Muscle layer of duodenum (tissue), 2 donors: ENCODE data around the gene UVSSA.

Source experiments
- H3K27ac ChIP-seq: one replicate; pipeline ENCODE4 v1.7.0; 2013; ENCODE audit warnings: mild to moderate bottlenecking, low read length
- H3K27me3 ChIP-seq: one replicate; pipeline ENCODE4 v1.7.0; 2013; ENCODE audit warnings: low read depth, mild to moderate bottlenecking, control low read depth, low read length
- H3K36me3 ChIP-seq, 2 donors: one replicate each; pipeline ENCODE4 v1.7.0; 2013; ENCODE audit warnings: low read length in 2 of 2, control low read depth in 1 of 2, mild to moderate bottlenecking in 1 of 2; ENCODE audit not compliant: insufficient read depth in 2 of 2, control insufficient read depth in 1 of 2
- H3K4me1 ChIP-seq, 2 donors: one replicate each; pipeline ENCODE4 v1.7.0; 2013; ENCODE audit warnings: low read length in 2 of 2, mild to moderate bottlenecking in 2 of 2, control low read depth in 1 of 2, moderate library complexity in 1 of 2; ENCODE audit not compliant: insufficient read depth in 2 of 2, control insufficient read depth in 1 of 2
- H3K4me3 ChIP-seq, 2 donors: one replicate each; pipeline ENCODE4 v1.7.0; 2013; ENCODE audit warnings: low read length in 2 of 2, low read depth in 1 of 2, mild to moderate bottlenecking in 1 of 2
- H3K9me3 ChIP-seq, 2 donors: one replicate each; pipeline ENCODE4 v1.7.0; 2013; ENCODE audit warnings: low read length in 2 of 2, control low read depth in 1 of 2, mild to moderate bottlenecking in 1 of 2; ENCODE audit not compliant: control insufficient read depth in 1 of 2
- donor health status: healthy.

The UVSSA gene

DNA sequence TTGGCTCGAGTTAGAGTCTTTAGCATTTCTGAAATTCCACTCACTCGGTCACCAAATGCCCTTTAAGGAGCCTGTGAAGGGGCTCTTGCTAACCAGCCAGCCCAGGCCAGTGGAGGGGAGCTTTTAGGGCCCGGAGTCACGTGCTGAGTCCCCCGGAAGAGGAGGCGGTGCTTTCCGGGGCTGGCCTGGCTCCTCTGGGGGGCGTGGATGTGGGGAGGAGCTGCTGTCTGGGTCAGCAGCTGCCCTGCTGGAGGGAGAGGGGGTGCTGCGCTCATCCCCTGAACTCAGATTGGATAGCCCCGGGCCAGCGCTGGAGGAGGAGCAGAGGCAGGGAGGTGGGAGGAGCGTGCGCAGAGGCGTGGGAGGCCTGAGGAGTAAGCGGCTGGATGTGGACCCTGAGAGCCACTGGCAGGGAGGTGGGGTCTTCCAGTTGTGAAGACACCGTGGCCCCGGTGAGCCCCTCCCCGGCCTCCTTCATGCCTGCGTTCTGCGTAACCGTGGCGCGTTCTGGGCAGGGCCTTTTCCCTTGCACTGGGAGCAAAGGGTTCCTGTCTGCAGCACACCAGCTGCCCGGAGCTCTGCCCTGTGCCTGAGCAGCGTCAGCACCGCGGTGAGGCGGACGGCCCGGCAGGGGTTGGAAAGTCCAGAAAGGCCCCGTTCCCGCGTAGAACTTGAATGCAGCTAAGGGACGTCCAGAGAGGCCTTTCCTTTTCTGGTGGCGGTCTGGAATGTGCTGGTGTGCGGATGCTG lies 37.6 kb upstream of the UVSSA start:
- Histone ChIP-seq H3K27ac (peak overlapping the region; percentile 71), H3K36me3 (peaks cover 14 to 23% of the 10 kb centered on the region in 2 donors), H3K4me1 (peaks cover 14 to 37% of the 10 kb centered on the region in 2 donors), H3K4me3 (peak overlapping the region; percentile 59 to 70), H3K9me3 (no peaks in the 10 kb centered on the region), H3K27me3 (no peaks in the 10 kb centered on the region)

- no peaks in the 10 kb centered on the region for H3K27me3 ChIP-seq
- no peaks in the 10 kb centered on the region for H3K9me3 ChIP-seq
- H3K27ac ChIP-seq = peak overlapping the region; percentile 45
- peaks cover 14 to 37% of the 10 kb centered on the region in 2 donors for H3K4me1 ChIP-seq
- peaks cover 22 to 27% of the 10 kb centered on the region in 2 donors for H3K36me3 ChIP-seq
- peak overlapping the region; percentile 59 to 70 for H3K4me3 ChIP-seq
Observed at GRCh38 chr4:1310031-1310795, 36.8 kb upstream of the UVSSA start.

DNA sequence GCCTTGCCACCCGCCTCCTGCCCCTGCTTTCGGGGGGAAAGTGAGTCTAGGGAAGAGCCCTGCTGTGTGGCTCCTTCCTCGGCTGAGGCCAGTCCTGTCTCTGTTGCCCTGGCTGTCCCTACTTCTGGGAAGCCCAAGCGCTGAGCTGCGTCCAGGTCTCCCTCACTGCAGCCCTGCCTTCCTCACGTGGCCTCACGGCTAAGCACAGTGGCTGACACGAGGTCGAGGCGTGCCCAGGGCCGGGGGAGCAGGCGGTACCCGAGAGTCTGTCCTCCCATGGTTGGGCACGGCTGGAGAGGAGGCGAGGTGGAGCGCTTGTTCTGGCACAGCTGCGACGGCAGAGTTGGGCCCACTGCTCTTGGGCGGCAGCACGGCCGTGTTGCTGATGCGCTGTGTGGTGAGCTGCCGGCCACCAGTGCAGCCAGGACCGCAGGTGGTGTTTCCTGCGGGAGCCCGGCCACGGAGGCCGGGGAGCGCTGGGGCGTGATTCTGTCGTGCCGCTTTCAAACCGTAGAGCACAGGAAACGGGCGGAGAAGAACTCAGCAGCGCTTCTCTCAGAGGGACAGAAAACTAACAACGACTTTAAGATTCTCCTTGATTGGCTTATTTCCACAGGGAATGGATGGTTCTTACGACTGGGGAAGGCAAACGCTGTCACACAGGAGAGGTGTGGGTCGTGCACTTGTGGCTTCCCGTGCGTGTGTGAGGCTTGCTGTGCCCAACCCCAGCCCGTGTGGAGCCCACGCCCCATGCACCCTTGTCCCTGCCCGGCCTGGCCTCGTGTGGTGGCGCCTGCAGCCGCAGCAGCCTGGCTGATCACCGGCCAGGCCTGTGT lies 36.0 kb upstream of the UVSSA start:
- H3K4me1 ChIP-seq = peaks cover 14 to 37% of the 10 kb centered on the region in 2 donors
- H3K4me3 ChIP-seq = no peak overlapping the region
- no peak overlapping the region for H3K27ac ChIP-seq
- H3K27me3 ChIP-seq = no peaks in the 10 kb centered on the region
- no peaks in the 10 kb centered on the region for H3K9me3 ChIP-seq
- H3K36me3 ChIP-seq = peaks cover 26 to 29% of the 10 kb centered on the region in 2 donors

DNA sequence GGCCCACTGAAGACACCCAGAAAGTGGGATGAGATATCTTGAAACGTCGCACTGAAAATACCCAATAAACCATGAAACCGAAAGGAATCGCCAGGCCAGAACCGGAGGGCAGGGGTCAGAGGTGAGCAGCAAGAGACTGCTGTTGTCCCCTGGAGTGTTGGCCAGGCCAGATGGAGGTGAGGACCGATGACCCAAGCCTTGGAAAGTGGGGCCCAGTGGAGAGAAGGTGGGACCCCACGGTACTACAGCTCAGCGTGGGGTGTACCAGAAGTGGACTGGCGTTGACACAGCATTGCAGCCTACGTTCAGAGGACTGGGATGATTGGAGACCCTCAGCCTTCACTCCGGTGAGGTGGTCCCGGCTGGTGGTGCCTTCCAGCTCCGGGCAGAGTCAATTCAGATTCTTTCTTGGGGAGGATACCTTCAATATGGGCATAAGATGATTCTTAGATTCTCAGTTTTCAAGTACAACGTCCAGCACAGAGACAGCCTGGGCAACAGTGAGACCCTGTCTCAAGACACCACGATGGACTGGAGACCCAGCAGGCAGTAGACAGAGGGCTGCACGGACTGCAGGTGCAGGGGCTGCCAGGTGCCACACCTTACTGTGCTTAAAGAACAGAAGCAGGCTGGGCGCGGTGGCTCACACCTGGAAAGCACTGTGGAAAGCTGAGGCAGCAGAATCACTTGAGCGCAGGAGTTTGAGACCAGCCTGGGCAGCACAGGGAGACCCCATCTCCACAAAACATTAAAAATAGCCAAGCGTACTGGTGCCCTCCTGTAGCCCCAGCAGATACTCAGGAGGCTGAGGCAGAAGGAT lies 34.0 kb upstream of the UVSSA start:
- no peaks in the 10 kb centered on the region for H3K27me3 ChIP-seq
- H3K9me3 ChIP-seq = no peaks in the 10 kb centered on the region
- H3K4me3 ChIP-seq = no peak overlapping the region
- H3K36me3 ChIP-seq = peaks cover 37 to 46% of the 10 kb centered on the region in 2 donors
- H3K4me1 ChIP-seq = peaks cover 14 to 37% of the 10 kb centered on the region in 2 donors
- H3K27ac ChIP-seq = no peak overlapping the region

GRCh38 chr4:1315306-1315705 lies 31.7 kb upstream of the UVSSA start:
- H3K4me1 ChIP-seq = peaks cover 1 to 17% of the 10 kb centered on the region in 2 donors
- H3K27me3 ChIP-seq = no peaks in the 10 kb centered on the region
- H3K4me3 ChIP-seq = no peak overlapping the region
- no peak overlapping the region for H3K27ac ChIP-seq
- no peaks in the 10 kb centered on the region for H3K9me3 ChIP-seq
- H3K36me3 ChIP-seq = peaks cover 49 to 61% of the 10 kb centered on the region in 2 donors

DNA sequence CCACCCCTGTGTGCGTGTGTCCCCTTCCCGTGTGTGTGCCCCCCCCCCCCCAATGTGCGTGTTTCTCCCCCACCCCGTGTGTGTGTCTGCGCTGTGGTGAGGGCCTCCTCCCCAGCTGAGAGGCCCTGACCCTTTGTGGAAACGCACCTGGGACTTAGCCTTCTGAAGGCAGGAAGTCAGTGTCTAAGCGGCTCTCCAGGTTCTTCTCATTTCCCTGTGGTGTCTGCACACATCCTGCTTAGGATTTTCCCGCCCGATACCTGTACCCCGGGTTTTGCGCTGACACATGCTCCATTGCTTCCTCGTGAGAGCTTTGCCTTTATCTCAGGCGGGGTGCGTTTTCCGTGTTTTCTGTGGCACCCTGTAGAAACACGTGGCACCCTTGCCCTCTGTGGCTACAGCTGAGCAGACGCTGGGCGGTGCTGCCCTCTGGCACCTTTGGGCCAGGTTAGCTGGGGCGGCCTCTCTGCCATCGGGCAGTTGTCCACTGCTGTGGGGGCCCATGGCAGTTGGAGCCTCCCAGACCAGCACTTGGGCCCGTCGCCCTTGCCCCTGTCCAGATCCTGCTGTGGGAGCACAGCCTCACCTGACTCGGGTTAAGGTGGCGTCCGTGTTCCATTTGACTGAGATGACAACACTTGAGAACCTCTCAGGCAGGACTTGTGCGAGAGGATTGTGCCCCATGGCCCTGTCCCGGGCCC lies 31.0 kb upstream of the UVSSA start:
- Histone ChIP-seq H3K27me3 (no peaks in the 10 kb centered on the region), H3K27ac (no peak overlapping the region), H3K36me3 (peaks cover 50 to 61% of the 10 kb centered on the region in 2 donors), H3K9me3 (no peaks in the 10 kb centered on the region), H3K4me3 (no peak overlapping the region), H3K4me1 (peaks cover 0 to 10% of the 10 kb centered on the region in 2 donors)

- H3K27ac ChIP-seq = no peak overlapping the region
- H3K4me1 ChIP-seq = peaks cover 0 to 3% of the 10 kb centered on the region in 2 donors
- H3K9me3 ChIP-seq = no peaks in the 10 kb centered on the region
- H3K36me3 ChIP-seq = peaks cover 50 to 61% of the 10 kb centered on the region in 2 donors
- no peak overlapping the region for H3K4me3 ChIP-seq
- no peaks in the 10 kb centered on the region for H3K27me3 ChIP-seq
Observed at GRCh38 chr4:1316537-1317168, 30.4 kb upstream of the UVSSA start.

GRCh38 chr4:1317177-1318045 lies 29.6 kb upstream of the UVSSA start:
- Histone ChIP-seq H3K27ac (no peak overlapping the region), H3K9me3 (no peaks in the 10 kb centered on the region), H3K4me3 (no peak overlapping the region), H3K4me1 (no peaks in the 10 kb centered on the region), H3K36me3 (peaks cover 50 to 67% of the 10 kb centered on the region in 2 donors), H3K27me3 (no peaks in the 10 kb centered on the region)

DNA sequence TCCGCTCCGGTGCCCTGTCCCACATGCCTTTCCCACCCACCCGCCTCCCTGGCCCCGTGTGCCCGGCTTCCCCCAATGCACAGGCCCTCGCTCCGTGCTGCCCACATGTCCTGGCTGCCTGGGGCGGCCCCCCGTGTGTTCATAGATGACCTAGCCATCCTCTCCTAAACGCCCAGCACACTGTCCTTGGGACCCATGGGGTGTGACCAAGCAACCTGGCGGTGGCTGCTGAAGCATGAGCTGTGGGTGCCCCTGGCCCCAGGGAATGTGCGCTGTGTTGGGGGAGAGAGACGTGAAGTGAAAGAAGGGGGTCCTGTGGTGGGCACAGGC lies 29.0 kb upstream of the UVSSA start:
- Histone ChIP-seq H3K27me3 (no peaks in the 10 kb centered on the region), H3K4me1 (no peaks in the 10 kb centered on the region), H3K9me3 (no peaks in the 10 kb centered on the region), H3K36me3 (peaks cover 44 to 66% of the 10 kb centered on the region in 2 donors), H3K27ac (no peak overlapping the region), H3K4me3 (no peak overlapping the region)
